Skeletal muscle tissue (tissue), 4 donors: ENCODE measurements around the gene CDH18. TPM values are rescaled to one million over a fixed set of nuclear protein-coding genes. Genes with fewer than 3 reads are reported as not detected.

Experiments
- H3K27ac ChIP-seq: one replicate; pipeline ENCODE4 v1.7.0; 2013; ENCODE audit warnings: mild to moderate bottlenecking, low read depth, low read length, inconsistent platforms
- H3K27me3 ChIP-seq, 3 donors: one replicate each; pipeline ENCODE4 v1.7.0; 2013; ENCODE audit warnings: low read length in 3 of 3; ENCODE audit not compliant: control insufficient read depth in 3 of 3, insufficient read depth in 3 of 3
- H3K36me3 ChIP-seq, 3 donors: one replicate each; pipeline ENCODE4 v1.7.0; 2013; ENCODE audit warnings: low read length in 3 of 3; ENCODE audit not compliant: control insufficient read depth in 3 of 3, insufficient read depth in 3 of 3
- H3K4me1 ChIP-seq, 3 donors: one replicate each; pipeline ENCODE4 v1.7.0; 2013; ENCODE audit warnings: low read length in 3 of 3, mild to moderate bottlenecking in 3 of 3; ENCODE audit not compliant: control insufficient read depth in 3 of 3, insufficient read depth in 3 of 3
- H3K4me3 ChIP-seq, 3 donors: one replicate each; pipeline ENCODE4 v1.7.0; 2013; ENCODE audit warnings: low read length in 3 of 3
- H3K9ac ChIP-seq, 3 donors: one replicate each; pipeline ENCODE4 v1.7.0; 2013; ENCODE audit warnings: low read length in 3 of 3, mild to moderate bottlenecking in 3 of 3, moderate library complexity in 2 of 3, low read depth in 1 of 3
- H3K9me3 ChIP-seq, 3 donors: one replicate each; pipeline ENCODE4 v1.7.0; 2013; ENCODE audit warnings: low read length in 3 of 3; ENCODE audit not compliant: control insufficient read depth in 3 of 3
- total RNA-seq: library from RNA; depleted of rRNA; stranded (reverse); fragments of >200 nt; gene quantifications from one replicate; pipeline ENCODE4 v1.2.3, GENCODE V29; 2014
- donor health status: Osteomylitis.

CDH18 gene
- total RNA-seq, 1 donor from 2014 or later, result 12.0 TPM

DNA sequence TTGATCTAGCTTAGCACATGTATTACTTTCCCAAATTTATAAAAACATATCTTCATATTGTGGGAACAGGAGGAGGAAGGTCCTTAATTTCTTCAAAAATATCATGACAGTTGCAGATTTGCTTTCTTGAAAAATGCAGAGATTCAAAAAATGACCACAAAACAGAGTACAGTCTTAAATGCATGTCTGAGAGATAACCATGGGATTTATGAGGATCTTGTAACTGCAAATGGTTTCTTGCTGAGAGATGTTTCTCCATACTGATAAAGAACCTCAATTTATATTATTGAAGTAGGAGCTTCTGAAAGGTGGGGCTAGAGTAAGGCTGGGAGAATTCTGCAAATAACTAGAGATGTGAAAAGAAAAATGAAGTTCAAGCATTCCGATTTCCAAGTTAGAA, 83.2 kb downstream of the CDH18 start:
- no peaks in the 10 kb centered on the region for H3K27me3 ChIP-seq
- H3K9me3 ChIP-seq, result no peaks in the 10 kb centered on the region
- no peak overlapping the region for H3K27ac ChIP-seq
- no peaks in the 10 kb centered on the region for H3K4me1 ChIP-seq
- H3K9ac ChIP-seq, result no peak overlapping the region
- no peak overlapping the region for H3K4me3 ChIP-seq
- no peaks in the 10 kb centered on the region for H3K36me3 ChIP-seq

DNA sequence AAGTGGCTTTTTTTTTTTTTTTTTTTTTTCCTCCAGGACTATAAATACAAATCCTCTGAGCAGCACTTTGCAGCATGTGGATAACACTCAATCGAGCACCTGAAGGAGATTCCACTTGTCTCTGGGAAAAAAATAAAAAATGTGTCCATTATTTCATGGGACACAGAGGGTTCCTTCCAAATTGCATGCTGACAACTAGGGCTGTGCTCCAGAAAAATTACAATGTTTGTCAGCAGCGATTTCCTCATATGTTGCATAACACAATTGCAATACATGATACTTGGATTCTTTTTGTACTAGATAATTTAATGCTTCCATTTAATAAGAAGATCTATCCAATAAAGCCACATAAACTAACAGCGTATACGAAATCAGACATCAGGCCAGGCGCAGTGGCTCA, 84.4 kb downstream of the CDH18 start:
- no peaks in the 10 kb centered on the region for H3K9me3 ChIP-seq
- no peaks in the 10 kb centered on the region for H3K27me3 ChIP-seq

DNA sequence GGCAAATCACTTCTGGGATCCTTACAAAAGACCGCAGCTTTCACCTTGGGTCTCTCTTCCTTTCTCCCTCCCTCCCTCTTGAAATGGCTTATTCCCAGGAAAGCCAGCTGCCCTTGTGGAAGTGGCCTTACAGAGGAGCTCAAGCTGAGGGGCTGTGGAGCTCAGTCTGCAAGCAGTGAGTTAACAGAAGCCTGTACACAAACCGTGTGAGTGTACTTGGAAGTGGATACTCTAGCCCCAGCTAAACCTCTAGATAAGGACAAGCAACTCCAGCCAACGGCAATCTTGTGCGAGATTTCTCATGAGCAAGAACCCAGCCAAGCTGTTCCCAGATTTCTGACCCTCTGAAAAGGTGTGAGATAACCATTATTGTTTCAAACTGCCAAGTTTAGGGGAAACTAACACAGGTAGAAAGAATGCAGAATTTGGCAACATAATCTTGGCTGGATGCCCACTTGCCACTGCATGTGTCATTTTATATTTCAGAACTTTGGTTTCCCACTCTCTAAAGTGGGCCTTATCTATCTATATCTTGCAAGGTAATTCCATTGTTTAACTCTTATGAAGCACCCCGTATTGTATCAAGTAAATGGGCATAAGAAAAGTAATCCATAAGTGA, 85.6 kb downstream of the CDH18 start:
- Histone ChIP-seq H3K36me3 (no peaks in the 10 kb centered on the region), H3K4me3 (no peak overlapping the region), H3K9me3 (no peaks in the 10 kb centered on the region), H3K27me3 (no peaks in the 10 kb centered on the region), H3K4me1 (no peaks in the 10 kb centered on the region), H3K27ac (no peak overlapping the region), H3K9ac (no peak overlapping the region)

More for the DNA sequence above, 84.4 kb downstream of the CDH18 start:
- H3K4me3 ChIP-seq, result no peak overlapping the region
- no peak overlapping the region for H3K27ac ChIP-seq
- no peaks in the 10 kb centered on the region for H3K4me1 ChIP-seq
- no peak overlapping the region for H3K9ac ChIP-seq
- H3K36me3 ChIP-seq, result no peaks in the 10 kb centered on the region

DNA sequence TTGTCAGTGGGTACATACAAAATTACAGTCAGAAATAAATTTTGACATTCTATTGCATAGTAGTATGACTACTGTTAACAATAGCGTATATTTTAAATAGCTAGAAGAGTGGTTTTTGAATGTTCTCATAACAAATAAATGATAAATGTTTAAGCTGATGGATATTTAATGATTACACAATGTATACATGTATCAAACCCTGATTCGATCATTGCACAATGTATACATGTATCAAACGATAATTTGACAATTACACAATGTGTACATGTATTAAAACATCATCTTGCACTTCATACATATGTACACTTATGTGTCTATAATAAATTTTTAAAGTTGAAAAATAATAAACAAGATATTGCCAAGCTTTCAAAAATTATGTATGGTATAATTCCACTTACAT, 87.7 kb downstream of the CDH18 start:
- H3K27me3 ChIP-seq, result no peaks in the 10 kb centered on the region
- H3K36me3 ChIP-seq, result no peaks in the 10 kb centered on the region

DNA sequence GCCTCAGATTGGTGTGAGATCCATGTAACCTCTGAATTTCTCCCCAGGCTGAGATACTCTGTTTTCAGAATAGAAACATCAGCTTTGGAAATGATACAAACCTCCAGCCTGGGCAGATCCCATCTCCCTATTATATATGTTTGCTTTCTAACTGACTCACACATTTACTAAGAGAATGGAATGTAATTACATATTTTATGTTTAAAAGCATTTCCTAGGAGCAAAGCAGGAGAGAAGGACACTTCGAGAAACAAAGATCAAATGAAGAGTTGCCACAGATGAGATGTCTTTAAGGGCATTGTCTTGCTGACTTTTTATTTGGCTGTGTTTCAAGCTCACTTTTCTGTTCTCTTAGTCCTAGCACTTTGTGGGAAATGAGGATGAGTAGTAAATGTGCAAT, 96.3 kb downstream of the CDH18 start:
- Histone ChIP-seq H3K27me3 (no peaks in the 10 kb centered on the region), H3K9me3 (no peaks in the 10 kb centered on the region), H3K36me3 (no peaks in the 10 kb centered on the region), H3K4me1 (no peaks in the 10 kb centered on the region), H3K9ac (no peak overlapping the region), H3K4me3 (no peak overlapping the region), H3K27ac (no peak overlapping the region)

More for the DNA sequence above, 87.7 kb downstream of the CDH18 start:
- H3K4me1 ChIP-seq, result no peaks in the 10 kb centered on the region
- H3K9me3 ChIP-seq, result no peaks in the 10 kb centered on the region
- no peak overlapping the region for H3K9ac ChIP-seq
- H3K4me3 ChIP-seq, result no peak overlapping the region
- H3K27ac ChIP-seq, result no peak overlapping the region

DNA sequence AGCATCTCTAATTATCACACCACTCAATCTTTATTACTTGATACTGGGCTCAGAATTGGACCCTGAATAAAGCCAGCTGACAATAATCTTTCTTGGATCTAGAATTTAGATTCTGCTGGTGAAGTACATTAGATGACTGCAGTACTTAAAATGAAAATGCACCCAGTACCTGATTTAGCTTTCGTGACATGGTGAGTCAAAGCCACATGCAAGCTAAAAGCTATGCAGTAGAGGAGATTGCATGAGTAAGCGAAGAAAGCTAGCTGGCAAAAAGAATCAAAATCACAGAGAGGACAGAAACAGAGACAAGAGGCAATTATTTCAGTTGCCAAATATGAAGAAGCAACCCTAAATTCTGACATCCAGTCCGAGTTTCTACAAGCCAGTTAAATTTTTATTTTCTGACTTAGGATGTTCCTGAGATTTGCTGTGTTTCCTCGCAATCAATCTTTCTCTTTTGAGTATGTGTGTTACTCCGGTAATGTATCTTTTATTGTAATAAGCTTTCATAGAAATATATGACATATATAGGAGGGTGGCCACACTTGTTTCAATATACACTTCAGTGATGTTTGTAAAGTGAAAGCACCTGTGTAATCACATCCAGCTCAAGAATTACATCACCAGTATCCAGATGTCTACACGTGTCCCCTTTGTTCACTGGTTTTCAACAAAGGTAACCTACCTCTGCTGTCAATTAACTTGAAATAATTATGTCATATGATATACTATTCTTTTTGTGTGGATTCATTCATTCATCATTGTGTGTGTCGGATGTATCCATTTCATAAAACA, 101.7 kb downstream of the CDH18 start:
- Histone ChIP-seq H3K27ac (no peak overlapping the region), H3K4me3 (no peak overlapping the region), H3K4me1 (no peaks in the 10 kb centered on the region), H3K36me3 (no peaks in the 10 kb centered on the region), H3K27me3 (no peaks in the 10 kb centered on the region), H3K9me3 (no peaks in the 10 kb centered on the region), H3K9ac (no peak overlapping the region)

DNA sequence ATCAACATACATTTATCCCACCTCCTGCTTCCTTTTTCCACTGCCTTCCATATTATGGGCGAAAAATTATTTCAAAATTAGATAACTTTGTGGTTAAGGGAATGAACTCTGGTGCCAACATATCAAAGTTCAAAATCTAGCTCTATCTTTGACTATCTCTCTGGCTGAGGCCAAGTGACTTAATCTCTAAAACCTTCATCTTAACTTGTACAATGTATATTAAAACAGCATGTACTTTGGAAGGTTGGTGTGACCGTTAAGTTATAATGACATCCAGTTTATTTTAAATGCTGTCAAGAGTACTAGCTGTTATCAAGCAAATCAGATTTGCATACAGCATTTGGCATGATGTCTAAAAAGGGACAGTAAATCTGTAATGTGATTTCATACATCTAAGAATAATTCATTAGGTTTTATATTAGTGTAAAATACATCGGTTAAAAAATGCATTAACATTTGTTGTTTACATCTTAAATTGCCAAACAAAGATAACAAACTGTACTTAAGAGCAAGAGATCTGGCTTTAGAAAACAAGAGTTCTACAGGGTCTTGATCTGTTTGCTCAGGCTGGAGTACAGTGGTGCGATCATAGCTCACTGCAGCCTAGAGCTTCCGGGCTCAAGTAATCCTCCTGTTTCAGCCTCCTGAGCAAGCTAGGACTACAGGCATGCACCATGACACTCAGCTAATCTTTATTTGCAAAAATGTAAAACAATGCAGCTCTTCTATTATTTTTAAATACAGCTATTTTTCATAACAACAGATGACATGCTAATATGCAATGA, 102.8 kb downstream of the CDH18 start:
- no peaks in the 10 kb centered on the region for H3K27me3 ChIP-seq
- no peak overlapping the region for H3K9ac ChIP-seq
- no peaks in the 10 kb centered on the region for H3K4me1 ChIP-seq
- H3K36me3 ChIP-seq, result no peaks in the 10 kb centered on the region
- no peak overlapping the region for H3K27ac ChIP-seq
- H3K9me3 ChIP-seq, result no peaks in the 10 kb centered on the region
- H3K4me3 ChIP-seq, result no peak overlapping the region

DNA sequence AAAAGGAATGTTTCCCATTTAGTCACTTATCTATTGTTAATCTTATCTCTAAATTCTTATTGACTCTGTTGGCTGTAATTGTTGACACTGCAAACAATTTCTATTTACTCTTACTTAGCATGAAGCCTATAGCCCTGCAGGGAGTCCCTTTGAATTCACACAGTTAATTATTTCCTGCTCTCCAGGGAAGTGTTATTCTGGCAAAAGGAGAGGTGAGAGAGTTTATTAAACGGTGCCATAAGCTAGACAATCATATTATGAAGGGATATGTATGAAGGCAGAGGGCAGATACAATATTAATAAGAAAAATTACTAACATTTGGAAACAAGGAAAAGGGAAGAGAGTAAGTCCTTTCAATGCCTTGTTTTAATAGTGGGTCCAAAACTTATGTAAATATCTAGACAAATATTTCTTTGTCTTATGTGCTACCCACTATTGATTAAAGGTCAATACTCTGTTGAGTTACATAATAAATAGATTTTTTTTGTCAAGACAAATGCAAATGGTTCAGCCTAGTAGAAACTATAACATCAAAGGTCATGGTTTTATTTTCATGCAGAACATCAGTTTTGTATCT, 107.1 kb downstream of the CDH18 start:
- H3K27ac ChIP-seq, result no peak overlapping the region
- no peaks in the 10 kb centered on the region for H3K4me1 ChIP-seq
- no peak overlapping the region for H3K4me3 ChIP-seq
- H3K9ac ChIP-seq, result no peak overlapping the region
- H3K36me3 ChIP-seq, result no peaks in the 10 kb centered on the region
- no peaks in the 10 kb centered on the region for H3K27me3 ChIP-seq
- no peaks in the 10 kb centered on the region for H3K9me3 ChIP-seq

DNA sequence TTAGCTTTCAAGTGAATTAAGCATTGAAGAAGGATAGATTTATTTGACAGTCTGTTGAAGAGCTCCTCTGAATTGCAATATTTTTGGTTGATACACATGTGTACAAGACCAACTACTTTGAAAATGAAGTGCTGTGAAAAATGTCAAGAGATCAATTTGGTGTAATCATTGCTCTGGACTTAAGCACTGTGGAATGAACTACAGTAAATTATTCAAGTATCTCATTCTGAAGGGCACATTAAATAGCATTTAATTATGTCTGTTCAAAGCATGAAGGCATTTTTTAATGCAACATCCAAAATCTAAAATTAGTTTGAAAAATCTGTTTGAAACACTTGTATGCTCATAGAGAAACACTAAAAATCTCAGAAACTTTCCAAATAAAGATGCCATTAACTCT, 107.5 kb downstream of the CDH18 start:
- Histone ChIP-seq H3K27ac (no peak overlapping the region), H3K9me3 (no peaks in the 10 kb centered on the region), H3K36me3 (no peaks in the 10 kb centered on the region)

DNA sequence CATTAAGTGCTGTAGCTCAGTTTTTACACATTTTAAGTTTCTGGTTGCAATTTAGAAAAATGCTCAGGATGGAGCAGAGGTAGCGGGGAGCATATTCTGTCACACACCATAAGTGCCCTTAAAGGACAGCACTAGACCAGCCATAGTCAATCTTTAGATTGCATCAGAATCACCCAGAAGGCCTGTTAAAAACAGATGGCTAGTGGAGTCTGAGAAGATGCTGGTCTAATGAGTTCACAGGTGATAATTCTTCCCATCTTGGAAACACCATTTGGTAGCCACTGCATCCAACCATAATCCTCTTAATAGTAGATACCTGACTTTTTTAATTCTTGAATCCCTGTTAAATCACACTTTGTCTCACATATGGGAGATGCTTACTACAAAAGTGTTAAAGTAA, 113.2 kb downstream of the CDH18 start:
- H3K36me3 ChIP-seq, result no peaks in the 10 kb centered on the region

More for the DNA sequence above, 107.5 kb downstream of the CDH18 start:
- no peaks in the 10 kb centered on the region for H3K27me3 ChIP-seq
- no peak overlapping the region for H3K4me3 ChIP-seq
- no peak overlapping the region for H3K9ac ChIP-seq
- H3K4me1 ChIP-seq, result no peaks in the 10 kb centered on the region

More for the DNA sequence above, 113.2 kb downstream of the CDH18 start:
- no peaks in the 10 kb centered on the region for H3K4me1 ChIP-seq
- H3K27me3 ChIP-seq, result no peaks in the 10 kb centered on the region
- H3K4me3 ChIP-seq, result no peak overlapping the region
- no peak overlapping the region for H3K9ac ChIP-seq
- H3K9me3 ChIP-seq, result peaks cover 0 to 4% (median 2%) of the 10 kb centered on the region in 3 donors
- H3K27ac ChIP-seq, result no peak overlapping the region
